ENCODE measurements around the gene FOXRED2.

DNA sequence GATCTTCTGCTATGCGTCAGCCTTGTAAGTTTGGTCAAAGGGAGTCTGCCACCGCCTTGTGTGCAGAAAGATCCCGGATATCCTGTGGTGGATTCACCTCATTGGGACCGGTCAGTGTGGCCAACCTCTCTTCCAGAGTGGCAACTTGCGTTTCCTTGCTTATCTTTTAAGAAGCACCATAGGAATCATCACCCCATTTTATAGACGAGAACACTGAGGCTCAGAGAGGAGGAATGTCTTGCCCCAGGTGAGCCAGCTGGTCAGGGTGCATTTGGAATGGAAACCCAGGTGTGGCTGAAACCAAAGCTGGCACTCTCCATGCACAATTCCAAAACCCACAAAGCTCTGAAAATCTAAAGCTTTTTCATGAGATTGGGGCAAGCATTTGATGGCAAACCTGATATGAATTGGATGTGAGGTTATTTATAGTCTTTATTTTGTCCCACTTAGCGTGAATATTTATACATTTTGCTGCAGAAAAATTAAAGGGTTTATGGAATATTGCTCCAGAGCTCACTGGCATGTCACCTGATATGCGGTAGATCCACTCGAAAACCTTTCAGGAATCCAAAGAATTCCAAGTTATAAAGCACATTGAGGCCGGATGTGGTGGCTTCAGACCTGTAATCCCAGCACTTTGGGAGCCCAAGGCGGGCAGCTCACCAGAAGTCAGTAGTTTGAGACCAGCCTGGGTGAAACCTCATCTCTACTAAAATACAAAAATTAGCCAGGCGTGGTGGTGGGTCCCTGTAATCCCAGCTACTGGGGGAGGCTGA lies 34.2 kb upstream of the FOXRED2 start:
- TF ChIP-seq POLR2AphosphoS5 (IDR thresholded peaks at IDR 0.05; ENCODE audit: low read depth), result no peak
- TF ChIP-seq, protein P1, sequence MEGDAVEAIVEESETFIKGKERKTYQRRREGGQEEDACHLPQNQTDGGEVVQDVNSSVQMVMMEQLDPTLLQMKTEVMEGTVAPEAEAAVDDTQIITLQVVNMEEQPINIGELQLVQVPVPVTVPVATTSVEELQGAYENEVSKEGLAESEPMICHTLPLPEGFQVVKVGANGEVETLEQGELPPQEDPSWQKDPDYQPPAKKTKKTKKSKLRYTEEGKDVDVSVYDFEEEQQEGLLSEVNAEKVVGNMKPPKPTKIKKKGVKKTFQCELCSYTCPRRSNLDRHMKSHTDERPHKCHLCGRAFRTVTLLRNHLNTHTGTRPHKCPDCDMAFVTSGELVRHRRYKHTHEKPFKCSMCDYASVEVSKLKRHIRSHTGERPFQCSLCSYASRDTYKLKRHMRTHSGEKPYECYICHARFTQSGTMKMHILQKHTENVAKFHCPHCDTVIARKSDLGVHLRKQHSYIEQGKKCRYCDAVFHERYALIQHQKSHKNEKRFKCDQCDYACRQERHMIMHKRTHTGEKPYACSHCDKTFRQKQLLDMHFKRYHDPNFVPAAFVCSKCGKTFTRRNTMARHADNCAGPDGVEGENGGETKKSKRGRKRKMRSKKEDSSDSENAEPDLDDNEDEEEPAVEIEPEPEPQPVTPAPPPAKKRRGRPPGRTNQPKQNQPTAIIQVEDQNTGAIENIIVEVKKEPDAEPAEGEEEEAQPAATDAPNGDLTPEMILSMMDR (conservative IDR thresholded peaks at IDR 0.05; ENCODE audit: low read depth in 2 of 2), result no peak
- no peak for TF ChIP-seq CREB1 (CRISPR knock-in tag; IDR thresholded peaks at IDR 0.05; ENCODE audit: low read depth)
- no peak for TF ChIP-seq EZH2phosphoT487 (IDR thresholded peaks at IDR 0.05; ENCODE audit: unreplicated experiment)

Data from GM23338 (cell line).